GM10266 (cell line): Measurements from ENCODE around the gene MAB21L3.

Experiments
- DNase-seq: peaks from one replicate; pipeline ENCODE4 v3.0.0; 2012; ENCODE audit errors: extremely low spot score
- CTCF ChIP-seq: IDR thresholded peaks from 2 replicates; pipeline ENCODE4 v1.5.1; 2012; ENCODE audit warnings: mild to moderate bottlenecking, low read depth; ENCODE audit not compliant: control insufficient read depth, insufficient read depth; ENCODE audit errors: missing control alignments

The MAB21L3 gene

GRCh38 chr1:116182019-116182714 is 71.0 kb downstream of the MAB21L3 start:
- no peak for DNase-seq
- no peak for TF ChIP-seq CTCF
